Sciatic nerve (tissue), 2 donors: ENCODE results near the gene KRTAP1-3. TPM values are rescaled to one million over a fixed set of nuclear protein-coding genes. Genes with fewer than 3 reads are reported as not detected.
"Not testable (repeated sequence)": the region's sequence is repeated elsewhere in the genome, so short reads cannot be mapped to it uniquely, and the experiment has no call there.

Experiments used
- ATAC-seq: fragments of 200-7000 bp; cut with Tn5 transposase; one replicate; pipeline ENCODE4 v1.9.1; 2020; ENCODE audit warnings: mild to moderate bottlenecking, moderate library complexity
- DNase-seq: peaks from one replicate; pipeline ENCODE4 v3.0.0-alpha.2; 2020; ENCODE audit warnings: low spot score
- intact Hi-C: fragments of 100-400 bp; cut with DNase I; formaldehyde crosslinking; loops from one replicate; pipeline ENCODE4 v1.14.2; 2022
- total RNA-seq: library from RNA; stranded (reverse); fragmentation: NEBNext Ultra II Directional; extraction: Animal tissue kit (Norgen Biotek cat#: 25700); gene quantifications from one replicate; pipeline ENCODE4 v1.2.1, GENCODE V29; 2021
- donor health status: DM: no; HTN: no; CAD: no.
- donor health status: DM: no; HTN: no; CAD: no.

The KRTAP1-3 gene
- total RNA-seq, 1 donor from 2014 or later = not detected

- DNase-seq (no peak), ATAC-seq (no peak)
- intact Hi-C loops = no loop called here
Observed at GRCh38 chr17:41015454-41015853, 19.2 kb downstream of the KRTAP1-3 start.

DNA sequence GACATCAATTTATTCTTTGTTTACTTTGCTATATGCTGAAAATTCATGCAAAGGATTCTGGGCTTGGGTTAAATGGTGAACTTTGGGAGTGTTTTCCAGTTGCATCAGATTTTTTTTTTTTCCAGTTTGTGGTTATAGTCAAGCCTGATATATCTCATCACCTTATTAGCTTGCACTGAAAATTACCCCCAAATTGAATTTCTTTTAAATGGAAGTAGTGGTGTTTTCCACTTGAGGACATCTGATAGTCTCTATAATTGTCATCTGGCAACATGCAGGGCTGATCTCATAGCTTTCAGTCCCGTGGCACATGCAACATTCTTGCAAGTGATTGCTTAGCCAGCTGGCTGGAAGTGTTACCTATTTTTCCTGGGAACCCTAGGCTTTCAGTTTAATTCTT, 21.1 kb downstream of the KRTAP1-3 start:
- no peak for ATAC-seq
- no peak for DNase-seq
- intact Hi-C loops = no loop called here

DNA sequence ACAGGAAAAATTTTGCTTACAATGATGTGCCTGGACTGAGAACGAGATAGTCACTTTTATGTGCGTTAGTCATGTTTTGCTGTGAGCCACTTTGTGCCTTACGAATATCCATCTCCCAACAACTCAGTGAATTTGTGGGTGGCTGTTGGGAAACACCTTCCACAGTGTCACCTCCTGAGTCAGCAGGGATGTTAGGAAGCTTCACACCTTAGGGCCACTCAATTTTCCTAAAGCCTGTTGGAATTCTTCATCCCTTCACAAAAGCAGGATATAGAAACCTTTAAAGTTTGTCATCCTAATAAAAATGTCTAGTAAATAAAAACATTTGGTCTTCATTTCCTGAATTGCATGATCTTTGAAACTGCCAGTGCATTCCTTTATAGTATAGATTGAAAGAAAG, 21.5 kb downstream of the KRTAP1-3 start:
- no peak for ATAC-seq
- DNase-seq = no peak
- intact Hi-C loops = no loop called here

DNA sequence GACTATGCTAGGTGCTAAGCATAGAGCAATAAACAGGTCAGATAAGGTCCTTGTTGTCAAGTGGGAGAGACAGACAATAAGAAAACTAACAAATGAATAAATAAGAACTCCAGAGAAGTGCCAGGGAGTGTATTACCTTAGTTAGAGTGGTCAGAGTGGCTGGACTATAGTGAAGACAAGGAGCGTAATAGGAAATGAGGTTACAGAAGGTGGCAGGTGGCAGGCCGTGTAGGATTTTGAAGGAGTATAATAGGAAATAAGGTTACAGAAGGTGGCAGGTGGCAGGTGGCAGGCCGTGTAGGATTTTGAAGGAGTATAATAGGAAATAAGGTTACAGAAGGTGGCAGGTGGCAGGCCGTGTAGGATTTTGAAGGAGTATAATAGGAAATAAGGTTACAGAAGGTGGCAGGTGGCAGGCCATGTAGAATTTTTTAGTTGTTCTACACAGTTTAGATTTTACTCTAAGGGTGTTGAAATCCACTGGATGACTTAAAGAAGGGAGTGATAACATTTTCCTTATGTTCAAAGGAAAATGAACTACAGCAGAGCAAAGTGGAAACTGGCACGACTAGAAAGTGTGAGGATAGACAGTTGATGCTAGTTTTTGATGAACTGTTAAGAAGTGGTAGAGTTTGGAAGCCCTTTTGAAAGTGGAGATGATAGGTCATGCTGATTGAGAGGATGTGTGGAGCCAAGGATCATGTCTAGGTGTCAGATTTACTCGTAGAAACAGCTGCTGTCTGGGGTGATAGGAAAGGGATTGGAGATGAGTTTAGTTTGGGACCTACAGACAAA, 22.2 kb downstream of the KRTAP1-3 start:
- ATAC-seq (no peak), DNase-seq (no peak)
- intact Hi-C loops = no loop called here

DNA sequence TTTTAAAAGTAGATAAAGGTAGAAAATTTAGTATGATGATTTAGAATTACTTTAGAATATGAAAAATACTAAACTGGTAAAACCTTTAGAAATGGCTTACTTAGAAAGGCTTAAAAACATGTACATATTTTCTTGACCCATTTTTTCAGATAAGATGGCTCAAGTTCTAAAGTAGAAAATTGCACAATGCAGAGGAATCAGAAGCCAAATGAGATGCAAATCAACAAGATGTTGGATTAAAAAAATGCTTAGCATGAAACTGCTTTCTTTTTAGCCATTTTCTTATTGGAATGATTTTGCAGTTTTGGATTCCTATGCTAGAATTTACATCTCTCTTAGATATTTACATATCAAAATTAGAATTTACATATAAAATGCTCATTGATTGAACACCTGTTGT, 24.2 kb downstream of the KRTAP1-3 start:
- ATAC-seq = no peak
- intact Hi-C loops = no loop called here
- DNase-seq = no peak

- intact Hi-C loops = no loop called here
- DNase-seq (no peak), ATAC-seq (no peak)
Observed at GRCh38 chr17:41009936-41010335, 24.7 kb downstream of the KRTAP1-3 start.

- intact Hi-C loops = no loop called here
- ATAC-seq (no peak), DNase-seq (no peak)
Observed at GRCh38 chr17:41009301-41009760, 25.3 kb downstream of the KRTAP1-3 start.

DNA sequence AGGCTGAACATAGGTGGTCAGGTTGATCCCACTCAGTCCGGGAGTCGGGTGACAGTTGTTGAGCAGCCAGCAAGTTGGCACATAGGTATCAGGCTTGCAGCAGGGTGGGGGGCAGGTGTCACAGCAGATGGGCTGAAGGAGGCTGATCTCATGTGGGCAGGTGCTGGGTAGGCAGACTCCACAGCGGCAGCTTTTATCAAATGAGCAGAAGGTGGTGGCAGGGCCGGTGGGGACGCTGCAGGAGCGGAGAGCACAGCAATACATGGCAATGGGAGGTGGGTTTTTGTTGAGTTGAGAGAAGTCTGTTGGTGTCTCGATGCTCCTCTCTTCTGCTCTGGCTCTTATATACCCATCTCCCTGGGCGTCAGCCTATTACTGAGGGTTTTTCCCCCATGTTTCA, 25.9 kb downstream of the KRTAP1-3 start, which contains the start of gene KRTAP3-1:
TSS of gene KRTAP3-1 (minus strand) at position 318 of the 400 bp plus-strand sequence. CDS start at position 264, 54 bp downstream.
- DNase-seq (no peak), ATAC-seq (no peak)
- intact Hi-C loops = no loop called here

- intact Hi-C loops = no loop called here
- ATAC-seq = no peak
- DNase-seq = no peak
Observed at GRCh38 chr17:41004397-41004796, 30.3 kb downstream of the KRTAP1-3 start.

DNA sequence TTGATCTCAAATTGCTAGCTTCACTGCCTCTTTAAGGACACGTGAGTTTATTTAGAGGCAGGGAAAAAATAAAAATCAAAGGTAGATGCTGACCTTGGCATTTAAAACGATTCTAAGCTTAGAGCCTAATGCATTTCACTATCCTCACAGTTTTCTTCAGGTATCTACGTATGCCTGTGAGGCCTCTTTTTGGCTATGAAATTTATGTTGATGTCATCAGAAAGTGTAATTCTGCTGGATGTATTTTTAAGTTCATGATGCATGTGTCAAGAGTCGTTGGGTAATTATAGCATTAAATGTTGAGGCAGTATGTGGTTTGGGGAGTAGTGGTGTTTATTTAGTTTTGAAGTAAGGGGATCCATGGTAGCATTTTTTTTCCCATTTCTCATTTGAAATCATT, 30.7 kb downstream of the KRTAP1-3 start:
- ATAC-seq = no peak
- DNase-seq = no peak
- intact Hi-C loops = no loop called here

GRCh38 chr17:41002814-41003213, 31.9 kb downstream of the KRTAP1-3 start:
- intact Hi-C loops = no loop called here
- DNase-seq (no peak), ATAC-seq (no peak)

- ATAC-seq (no peak), DNase-seq (no peak)
- intact Hi-C loops = no loop called here
Observed at GRCh38 chr17:41001795-41002194, 32.9 kb downstream of the KRTAP1-3 start.

DNA sequence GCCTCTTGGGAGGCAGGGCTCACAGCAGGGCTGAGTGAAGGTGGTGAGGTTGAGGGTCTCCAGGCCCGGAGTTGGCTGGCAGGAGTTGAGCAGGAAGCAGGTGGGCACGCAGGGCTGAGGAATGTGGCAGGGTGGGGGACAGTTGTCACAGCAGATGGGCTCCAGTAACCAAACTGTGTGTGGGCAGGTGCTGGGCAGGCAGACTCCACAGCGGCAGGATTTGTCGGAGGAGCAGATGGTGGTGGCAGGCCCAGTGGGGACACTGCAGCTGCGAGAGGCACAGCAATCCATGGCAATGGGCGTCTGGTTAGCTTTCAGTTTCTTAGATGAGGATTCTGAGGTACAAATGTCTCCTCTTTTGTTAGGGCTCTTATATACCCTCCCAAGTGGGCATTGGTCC, 35.1 kb downstream of the KRTAP1-3 start, which contains the start of gene KRTAP3-2:
TSS of gene KRTAP3-2 (minus strand) at position 344 of the 400 bp plus-strand sequence. CDS start at position 291, 53 bp downstream.
- DNase-seq, ATAC-seq, intact Hi-C loops: not testable (repeated sequence)

GRCh38 chr17:40997361-40997760, 37.3 kb downstream of the KRTAP1-3 start:
- DNase-seq = no peak
- no peak for ATAC-seq
- intact Hi-C loops = no loop called here

GRCh38 chr17:40996829-40997228, 37.8 kb downstream of the KRTAP1-3 start:
- intact Hi-C loops = no loop called here
- DNase-seq (no peak), ATAC-seq (no peak)

DNA sequence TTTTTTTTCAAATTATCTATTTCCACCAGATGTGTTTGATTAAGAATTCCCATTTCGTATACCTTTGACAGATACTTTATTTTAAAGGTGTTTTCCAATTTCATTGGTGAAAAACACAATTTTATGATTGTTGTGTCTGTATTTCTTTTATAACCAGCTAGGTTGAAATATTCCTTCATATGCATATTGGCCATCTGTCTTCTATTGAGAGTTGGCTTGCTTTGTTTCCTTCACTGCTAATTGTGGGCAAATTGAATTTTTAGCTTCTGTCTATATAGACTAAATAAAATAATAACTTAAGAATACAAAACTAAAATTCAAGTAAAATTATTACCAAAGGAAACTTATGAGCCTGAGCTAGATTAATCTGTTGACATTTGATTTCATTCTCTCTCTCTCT, 39.6 kb downstream of the KRTAP1-3 start:
- no peak for ATAC-seq
- intact Hi-C loops = no loop called here

GRCh38 chr17:40993839-40994238, 40.8 kb downstream of the KRTAP1-3 start, which contains the start of gene KRTAP3-3:
Gene KRTAP3-3, minus strand, starts transcription at chr17:40994164. Its CDS starts 67 bp downstream, at chr17:40994097.
- ATAC-seq = no peak
- intact Hi-C loops = no loop called here
- no peak for DNase-seq

More for the DNA sequence above, 39.6 kb downstream of the KRTAP1-3 start:
- DNase-seq = no peak

- intact Hi-C loops = no loop called here
- no peak for DNase-seq
- ATAC-seq = no peak
Observed at GRCh38 chr17:40993084-40993483, 41.6 kb downstream of the KRTAP1-3 start.

DNA sequence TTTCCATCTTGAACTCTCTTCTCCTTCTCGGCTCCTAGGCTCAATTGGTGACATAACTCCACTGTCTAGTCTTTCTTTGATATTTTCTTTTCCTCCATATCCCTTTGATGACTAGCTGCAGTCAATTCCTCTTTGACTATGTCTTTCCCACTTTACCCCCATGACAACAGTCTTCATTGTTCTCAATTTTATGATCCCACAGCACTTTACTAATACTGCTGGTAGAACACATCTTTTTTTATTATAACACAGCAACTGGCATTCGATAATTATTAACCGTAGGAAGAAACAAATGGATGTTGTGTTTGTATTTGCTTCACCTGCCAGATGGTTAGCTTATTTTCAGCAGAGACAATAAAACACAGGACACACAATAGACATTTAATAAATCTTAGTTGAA, 42.0 kb downstream of the KRTAP1-3 start:
- ATAC-seq (no peak), DNase-seq (no peak)
- intact Hi-C loops = no loop called here

- ATAC-seq (no peak), DNase-seq (no peak)
- intact Hi-C loops = no loop called here
Observed at GRCh38 chr17:40986920-40987319, 47.8 kb downstream of the KRTAP1-3 start.

GRCh38 chr17:40984226-40984625, 50.4 kb downstream of the KRTAP1-3 start, which contains the start of gene KRT40:
Gene KRT40, minus strand, starts transcription at chr17:40984326. Its CDS starts 53 bp downstream, at chr17:40984273.
- intact Hi-C loops = no loop called here

More at GRCh38 chr17:40984226-40984625, 50.4 kb downstream of the KRTAP1-3 start, which contains the start of gene KRT40:
- DNase-seq (no peak), ATAC-seq (no peak)
